Measurements from ENCODE around the gene CLDN6. TPM values are rescaled to one million over a fixed set of nuclear protein-coding genes. Genes with fewer than 3 reads are reported as not detected.
A peak's percentile ranks its signal among the peaks of the same experiment; 100 is the strongest.

CLDN6 gene
- total and polyA plus RNA-seq, 9 donors = 0.09 to 4.6 (median 0.34) TPM; not detected in 1

DNA sequence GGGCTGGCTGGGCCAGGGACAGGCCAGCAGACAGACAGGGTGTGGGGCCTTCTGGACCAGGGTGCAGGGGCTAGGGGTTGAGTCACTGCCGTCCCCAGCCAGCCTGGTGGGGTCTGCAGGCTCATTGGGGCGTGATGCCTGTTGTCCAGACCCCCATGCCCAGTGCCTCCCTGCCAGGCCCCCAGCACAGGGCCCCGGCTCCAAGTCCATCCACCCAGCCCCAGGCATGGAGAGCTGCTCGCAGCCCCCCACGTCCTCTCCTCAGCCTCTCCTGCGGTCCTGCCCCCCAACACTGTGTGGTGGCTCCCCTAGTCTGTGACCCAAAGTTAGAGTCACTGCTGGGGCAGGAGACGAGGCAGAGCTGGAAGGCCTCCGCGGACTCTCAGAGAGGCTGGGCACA lies 30.7 kb downstream of the CLDN6 start:
- no peaks in the 10 kb centered on the region for H3K9me3 ChIP-seq (replicated peaks; ENCODE audit: control insufficient read depth, low read depth, low read length)
- DNase-seq = no peak
- WGBS (ENCODE audit: insufficient coverage) = 62% methylated on average over 7 of the region's 9 CpGs
- no peak overlapping the region for H3K4me3 ChIP-seq (ENCODE audit: low read length)
- peaks cover 17% of the 10 kb centered on the region for H3K27me3 ChIP-seq (ENCODE audit: control insufficient read depth, insufficient read depth, low read length)
- H3K27ac ChIP-seq (ENCODE audit: low read length) = peak overlapping the region; percentile 78
- H3K4me1 ChIP-seq (ENCODE audit: control insufficient read depth, insufficient read depth, low read length) = peaks cover 60% of the 10 kb centered on the region
- H3K36me3 ChIP-seq (ENCODE audit: control insufficient read depth, insufficient read depth, low read length) = no peaks in the 10 kb centered on the region

DNA sequence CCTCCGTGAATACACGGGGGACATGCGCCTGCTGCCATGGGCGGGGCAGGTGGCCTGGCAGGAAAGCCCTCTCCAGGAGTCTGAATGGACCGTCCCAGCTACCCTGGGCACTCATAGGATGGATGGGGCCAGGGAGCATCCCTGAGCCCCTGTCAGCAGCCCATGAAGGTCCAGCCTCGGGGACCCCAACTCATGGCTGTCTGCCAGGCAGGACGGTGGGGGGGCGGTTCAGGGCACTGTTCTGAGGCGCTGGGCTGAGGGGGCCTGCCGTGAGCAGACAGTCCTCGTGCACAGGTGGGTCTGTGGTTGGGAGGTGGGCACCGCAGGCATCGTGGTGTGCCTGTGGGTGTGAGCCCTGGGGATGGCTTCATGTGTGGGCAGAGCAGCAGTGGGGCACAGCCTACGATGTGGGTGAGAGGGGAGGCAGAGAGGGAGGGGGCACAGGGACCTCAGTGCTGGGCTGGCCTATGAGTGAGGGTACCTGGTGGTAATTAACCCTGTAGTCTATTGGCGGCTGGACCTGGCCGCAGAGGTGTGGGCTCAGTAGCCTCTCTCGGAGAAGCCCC lies 31.3 kb downstream of the CLDN6 start:
- no peak overlapping the region for H3K27ac ChIP-seq (ENCODE audit: low read length)
- no peaks in the 10 kb centered on the region for H3K9me3 ChIP-seq (replicated peaks; ENCODE audit: control insufficient read depth, low read depth, low read length)
- 68% methylated on average over 14 of the region's 17 CpGs for WGBS (ENCODE audit: insufficient coverage)
- no peak for DNase-seq
- peaks cover 17% of the 10 kb centered on the region for H3K27me3 ChIP-seq (ENCODE audit: control insufficient read depth, insufficient read depth, low read length)
- no peaks in the 10 kb centered on the region for H3K36me3 ChIP-seq (ENCODE audit: control insufficient read depth, insufficient read depth, low read length)
- peaks cover 60% of the 10 kb centered on the region for H3K4me1 ChIP-seq (ENCODE audit: control insufficient read depth, insufficient read depth, low read length)
- H3K4me3 ChIP-seq (ENCODE audit: low read length) = no peak overlapping the region

DNA sequence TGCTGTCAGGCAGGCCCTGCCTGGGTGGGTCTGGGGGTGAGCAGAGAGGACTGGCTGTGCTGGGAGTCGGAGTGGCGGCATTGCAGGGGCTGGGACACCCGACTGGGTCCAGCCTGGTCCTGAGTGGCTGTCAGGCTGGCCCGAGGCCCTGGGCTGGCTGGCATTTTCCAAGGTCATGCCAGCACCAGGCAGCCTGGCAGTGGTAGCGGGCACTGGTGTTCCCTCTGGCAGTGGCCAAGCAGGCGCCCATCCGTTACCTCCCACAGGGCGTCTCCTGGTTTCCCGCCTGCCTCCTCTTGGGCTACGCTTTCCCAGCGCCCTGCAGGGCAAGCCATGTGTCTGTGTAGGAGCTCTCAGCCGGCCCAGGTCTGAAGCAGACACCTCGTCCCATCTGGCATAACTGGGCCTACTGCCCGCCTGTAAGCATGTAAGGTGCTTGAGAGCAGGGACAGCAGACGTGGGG lies 32.1 kb downstream of the CLDN6 start:
- 77% methylated on average over 15 of the region's 15 CpGs for WGBS (ENCODE audit: insufficient coverage)
- no peak overlapping the region for H3K4me3 ChIP-seq (ENCODE audit: low read length)
- no peak for DNase-seq

DNA sequence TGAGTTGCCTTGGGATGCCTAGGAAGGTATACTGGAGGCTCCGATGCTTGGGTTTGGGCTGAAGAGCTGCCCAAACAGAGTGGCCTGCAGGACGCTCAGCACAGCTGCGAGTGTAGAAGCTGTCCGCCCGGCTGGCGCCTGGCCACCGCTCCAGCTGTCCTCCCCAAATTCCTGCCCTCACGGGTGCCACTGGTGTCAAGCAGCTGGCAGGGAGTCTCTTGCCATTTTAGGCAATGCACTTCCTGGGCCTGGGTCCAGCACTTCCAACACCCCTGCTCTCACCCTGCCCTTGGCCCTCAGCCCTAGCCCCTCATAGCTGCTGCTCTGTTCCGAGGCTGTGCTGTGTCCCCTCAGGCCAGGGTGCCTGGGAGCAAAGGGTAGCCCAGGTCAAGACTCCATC lies 32.5 kb downstream of the CLDN6 start:
- H3K9me3 ChIP-seq (replicated peaks; ENCODE audit: control insufficient read depth, low read depth, low read length) = no peaks in the 10 kb centered on the region
- peak; percentile 91 for DNase-seq
- peak overlapping the region; percentile 87 for H3K27ac ChIP-seq (ENCODE audit: low read length)
- peaks cover 14% of the 10 kb centered on the region for H3K27me3 ChIP-seq (ENCODE audit: control insufficient read depth, insufficient read depth, low read length)
- H3K4me3 ChIP-seq (ENCODE audit: low read length) = no peak overlapping the region
- 64% methylated on average over 9 of the region's 9 CpGs for WGBS (ENCODE audit: insufficient coverage)
- no peaks in the 10 kb centered on the region for H3K36me3 ChIP-seq (ENCODE audit: control insufficient read depth, insufficient read depth, low read length)
- peaks cover 70% of the 10 kb centered on the region for H3K4me1 ChIP-seq (ENCODE audit: control insufficient read depth, insufficient read depth, low read length)

More for the DNA sequence above, 32.1 kb downstream of the CLDN6 start:
- Histone ChIP-seq H3K4me1 (ENCODE audit: control insufficient read depth, insufficient read depth, low read length) (peaks cover 66% of the 10 kb centered on the region), H3K9me3 (replicated peaks; ENCODE audit: control insufficient read depth, low read depth, low read length) (no peaks in the 10 kb centered on the region), H3K27me3 (ENCODE audit: control insufficient read depth, insufficient read depth, low read length) (peaks cover 17% of the 10 kb centered on the region), H3K36me3 (ENCODE audit: control insufficient read depth, insufficient read depth, low read length) (no peaks in the 10 kb centered on the region), H3K27ac (ENCODE audit: low read length) (peak overlapping the region; percentile 87)

DNA sequence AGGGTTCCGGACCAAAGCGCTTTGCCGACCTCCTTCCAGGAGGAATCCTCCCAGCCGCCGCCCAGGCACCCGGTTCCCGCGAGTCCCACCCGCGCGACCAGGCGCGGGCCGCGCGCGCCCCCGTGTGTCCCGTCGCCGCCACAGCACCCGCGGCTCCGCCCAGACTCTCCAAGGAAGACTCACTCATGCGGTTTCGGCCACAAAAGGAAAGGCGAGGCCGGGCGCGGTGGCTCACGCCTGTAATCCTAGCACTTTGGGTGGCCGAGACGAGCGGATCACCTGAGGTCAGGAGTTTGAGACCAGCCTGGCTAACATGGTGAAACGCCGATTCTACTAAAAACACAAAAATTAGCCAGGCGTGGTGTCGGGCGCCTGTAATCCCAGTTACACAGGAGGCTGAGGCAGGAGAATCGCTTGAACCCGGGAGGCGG lies 34.3 kb downstream of the CLDN6 start:
- H3K4me1 ChIP-seq (ENCODE audit: control insufficient read depth, insufficient read depth, low read length) = peaks cover 69% of the 10 kb centered on the region
- H3K4me3 ChIP-seq (ENCODE audit: low read length) = peak overlapping the region; percentile 14
- DNase-seq = peak; percentile 78
- WGBS (ENCODE audit: insufficient coverage) = 10% methylated on average over 42 of the region's 42 CpGs
- H3K27ac ChIP-seq (ENCODE audit: low read length) = no peak overlapping the region
- H3K27me3 ChIP-seq (ENCODE audit: control insufficient read depth, insufficient read depth, low read length) = peaks cover 3% of the 10 kb centered on the region
- no peaks in the 10 kb centered on the region for H3K36me3 ChIP-seq (ENCODE audit: control insufficient read depth, insufficient read depth, low read length)
- H3K9me3 ChIP-seq (replicated peaks; ENCODE audit: control insufficient read depth, low read depth, low read length) = no peaks in the 10 kb centered on the region

DNA sequence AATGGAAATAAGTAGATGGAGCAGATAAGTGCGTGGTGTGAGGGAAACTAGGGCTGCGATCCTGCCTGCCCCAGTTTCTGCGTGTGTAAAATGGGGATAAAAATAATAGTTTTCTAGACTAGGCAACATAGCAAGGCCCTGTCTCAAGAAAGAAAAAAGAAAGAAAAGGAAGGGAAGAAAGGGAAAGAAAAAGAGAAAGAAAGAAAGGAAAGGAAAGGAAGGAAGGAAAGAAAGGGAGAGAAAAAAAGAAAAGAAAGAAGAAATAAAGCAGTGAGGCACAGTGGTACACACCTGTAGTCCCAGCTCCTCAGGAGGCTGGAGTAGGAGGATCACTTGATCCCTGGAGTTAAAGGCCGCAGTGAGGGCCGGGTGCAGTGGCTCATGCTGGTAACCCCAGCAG lies 35.6 kb downstream of the CLDN6 start:
- Histone ChIP-seq H3K36me3 (ENCODE audit: control insufficient read depth, insufficient read depth, low read length) (no peaks in the 10 kb centered on the region), H3K27me3 (ENCODE audit: control insufficient read depth, insufficient read depth, low read length) (peaks cover 3% of the 10 kb centered on the region), H3K9me3 (replicated peaks; ENCODE audit: control insufficient read depth, low read depth, low read length) (no peaks in the 10 kb centered on the region), H3K4me1 (ENCODE audit: control insufficient read depth, insufficient read depth, low read length) (peaks cover 56% of the 10 kb centered on the region), H3K4me3 (ENCODE audit: low read length) (no peak overlapping the region), H3K27ac (ENCODE audit: low read length) (no peak overlapping the region)
- DNase-seq = no peak
- 73% methylated on average over 5 of the region's 5 CpGs for WGBS (ENCODE audit: insufficient coverage)

DNA sequence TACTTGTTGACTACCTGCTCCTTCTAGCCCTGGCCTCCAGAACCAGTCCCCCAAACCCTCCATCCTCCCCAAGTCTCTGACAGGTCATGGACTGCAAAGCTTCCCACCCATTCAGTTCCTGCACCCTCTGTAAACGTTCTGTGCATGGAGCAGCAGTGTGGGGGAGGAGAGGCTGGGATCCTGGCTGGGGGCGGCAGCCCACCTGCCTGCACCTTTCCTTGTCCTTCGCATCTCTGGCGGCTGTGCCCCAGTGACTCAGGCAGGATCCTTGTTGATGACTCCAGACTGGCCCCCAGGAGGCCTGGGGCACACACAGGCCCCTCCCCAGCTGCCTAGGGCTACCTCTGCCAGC lies 36.1 kb downstream of the CLDN6 start:
- Histone ChIP-seq H3K4me3 (ENCODE audit: low read length) (no peak overlapping the region), H3K36me3 (ENCODE audit: control insufficient read depth, insufficient read depth, low read length) (no peaks in the 10 kb centered on the region), H3K27me3 (ENCODE audit: control insufficient read depth, insufficient read depth, low read length) (peaks cover 3% of the 10 kb centered on the region), H3K27ac (ENCODE audit: low read length) (no peak overlapping the region), H3K4me1 (ENCODE audit: control insufficient read depth, insufficient read depth, low read length) (peaks cover 51% of the 10 kb centered on the region), H3K9me3 (replicated peaks; ENCODE audit: control insufficient read depth, low read depth, low read length) (no peaks in the 10 kb centered on the region)
- 54% methylated on average over 3 of the region's 4 CpGs for WGBS (ENCODE audit: insufficient coverage)
- DNase-seq = no peak

DNA sequence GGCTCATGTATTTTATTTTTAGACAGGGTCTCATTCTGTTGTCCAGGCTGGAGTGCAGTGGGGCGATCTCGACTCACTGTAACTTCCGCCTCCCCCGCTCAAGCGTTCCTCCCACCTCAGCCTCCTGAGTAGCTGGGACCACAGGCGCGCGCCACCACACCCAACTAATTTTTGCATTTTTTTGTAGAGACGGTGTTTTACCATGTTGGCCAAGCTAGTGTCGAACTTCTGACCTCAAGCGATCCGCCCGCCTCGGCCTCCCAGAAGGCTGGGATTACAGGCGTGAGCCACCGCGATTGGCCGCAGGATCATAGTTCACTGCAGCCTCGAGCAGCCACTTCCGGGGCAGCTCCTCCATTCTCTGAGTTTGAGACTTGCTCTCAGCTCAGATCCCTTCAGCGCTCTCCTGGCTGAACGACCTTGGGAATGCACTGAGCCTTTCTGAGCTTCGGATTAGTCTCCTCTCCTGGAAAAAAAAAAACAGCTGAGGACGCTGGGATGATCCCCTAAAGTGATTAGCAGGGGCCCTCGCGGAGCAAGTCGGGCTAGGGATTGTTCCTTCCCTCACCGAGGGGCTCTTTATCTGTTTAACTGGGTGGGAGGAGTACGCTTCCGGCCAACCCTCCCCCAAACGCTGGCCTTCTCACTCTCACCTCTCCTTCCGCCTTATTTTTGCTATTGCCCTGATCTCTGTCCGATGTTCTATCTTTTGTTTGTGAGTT lies 36.6 kb downstream of the CLDN6 start:
- H3K27me3 ChIP-seq (ENCODE audit: control insufficient read depth, insufficient read depth, low read length) = peaks cover 3% of the 10 kb centered on the region
- 26% methylated on average over 19 of the region's 33 CpGs for WGBS (ENCODE audit: insufficient coverage)
- no peak overlapping the region for H3K27ac ChIP-seq (ENCODE audit: low read length)
- H3K9me3 ChIP-seq (replicated peaks; ENCODE audit: control insufficient read depth, low read depth, low read length) = no peaks in the 10 kb centered on the region
- no peak for DNase-seq
- H3K4me1 ChIP-seq (ENCODE audit: control insufficient read depth, insufficient read depth, low read length) = peaks cover 46% of the 10 kb centered on the region
- no peaks in the 10 kb centered on the region for H3K36me3 ChIP-seq (ENCODE audit: control insufficient read depth, insufficient read depth, low read length)
- H3K4me3 ChIP-seq (ENCODE audit: low read length) = no peak overlapping the region

DNA sequence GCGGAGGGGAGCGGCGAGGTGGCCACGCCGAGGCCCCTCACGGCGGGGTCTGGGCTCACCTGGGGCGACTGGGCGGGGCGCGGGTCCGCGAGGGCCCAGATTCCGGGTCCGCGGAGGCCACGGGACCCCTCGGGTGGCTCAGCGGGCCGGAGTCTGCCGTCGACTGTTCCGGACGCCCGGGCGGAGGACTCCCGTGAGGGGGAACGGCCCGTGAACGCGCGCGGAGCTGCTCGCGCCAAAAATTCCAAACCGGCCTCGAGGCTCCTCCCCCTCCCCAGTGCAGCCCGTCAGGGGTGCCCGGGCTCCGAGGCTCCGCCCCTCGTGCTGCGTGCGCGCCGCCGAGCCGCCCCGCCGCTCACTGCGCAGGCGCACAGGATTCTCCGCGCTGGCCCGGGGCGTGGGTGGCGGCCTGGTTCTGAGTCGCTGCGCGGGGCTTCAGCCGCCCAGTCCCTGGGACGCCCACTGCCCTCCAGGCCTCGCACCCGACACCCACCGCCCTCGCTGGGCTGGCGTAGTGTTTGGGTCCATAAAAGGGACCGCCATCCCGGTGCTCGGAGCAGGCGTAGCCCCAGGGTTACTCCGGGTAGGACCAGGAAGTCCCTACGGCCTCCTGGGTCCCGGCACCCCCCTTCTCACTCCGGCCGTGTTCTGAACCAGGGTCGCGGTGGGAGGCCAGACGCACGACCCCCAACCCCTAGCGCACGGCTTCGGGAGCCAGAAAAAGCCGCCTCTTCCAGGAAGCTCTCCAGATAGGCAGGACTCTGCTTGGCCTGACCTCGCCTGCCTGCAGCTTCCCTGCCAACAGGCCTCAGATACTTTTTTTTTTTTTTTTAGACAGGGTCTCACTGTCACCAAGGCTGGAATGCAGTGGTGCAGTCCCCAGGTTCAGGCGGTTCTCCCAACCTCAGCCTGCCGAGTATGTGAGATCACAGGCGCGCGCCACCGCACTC lies 37.5 kb downstream of the CLDN6 start, which contains the start of gene PKMYT1:
Gene PKMYT1, minus strand, starts transcription at position 220 of the 950 bp plus-strand sequence. CDS start 789 bp downstream, outside the sequence.
- peaks cover 37% of the 10 kb centered on the region for H3K4me1 ChIP-seq (ENCODE audit: control insufficient read depth, insufficient read depth, low read length)
- peak within 1 kb of the TSS; percentile 60 for H3K27ac ChIP-seq (ENCODE audit: low read length)
- DNase-seq = peak; percentile 96
- H3K27me3 ChIP-seq (ENCODE audit: control insufficient read depth, insufficient read depth, low read length) = peaks cover 3% of the 10 kb centered on the region
- no peaks in the 10 kb centered on the region for H3K9me3 ChIP-seq (replicated peaks; ENCODE audit: control insufficient read depth, low read depth, low read length)
- peak within 1 kb of the TSS; percentile 74 for H3K4me3 ChIP-seq (ENCODE audit: low read length)
- peaks cover 7% of the 10 kb centered on the region for H3K36me3 ChIP-seq (ENCODE audit: control insufficient read depth, insufficient read depth, low read length)
- WGBS (ENCODE audit: insufficient coverage) = 5% methylated on average over 91 of the region's 91 CpGs
